ENCODE results near the gene HELZ2.

Gene HELZ2

DNA sequence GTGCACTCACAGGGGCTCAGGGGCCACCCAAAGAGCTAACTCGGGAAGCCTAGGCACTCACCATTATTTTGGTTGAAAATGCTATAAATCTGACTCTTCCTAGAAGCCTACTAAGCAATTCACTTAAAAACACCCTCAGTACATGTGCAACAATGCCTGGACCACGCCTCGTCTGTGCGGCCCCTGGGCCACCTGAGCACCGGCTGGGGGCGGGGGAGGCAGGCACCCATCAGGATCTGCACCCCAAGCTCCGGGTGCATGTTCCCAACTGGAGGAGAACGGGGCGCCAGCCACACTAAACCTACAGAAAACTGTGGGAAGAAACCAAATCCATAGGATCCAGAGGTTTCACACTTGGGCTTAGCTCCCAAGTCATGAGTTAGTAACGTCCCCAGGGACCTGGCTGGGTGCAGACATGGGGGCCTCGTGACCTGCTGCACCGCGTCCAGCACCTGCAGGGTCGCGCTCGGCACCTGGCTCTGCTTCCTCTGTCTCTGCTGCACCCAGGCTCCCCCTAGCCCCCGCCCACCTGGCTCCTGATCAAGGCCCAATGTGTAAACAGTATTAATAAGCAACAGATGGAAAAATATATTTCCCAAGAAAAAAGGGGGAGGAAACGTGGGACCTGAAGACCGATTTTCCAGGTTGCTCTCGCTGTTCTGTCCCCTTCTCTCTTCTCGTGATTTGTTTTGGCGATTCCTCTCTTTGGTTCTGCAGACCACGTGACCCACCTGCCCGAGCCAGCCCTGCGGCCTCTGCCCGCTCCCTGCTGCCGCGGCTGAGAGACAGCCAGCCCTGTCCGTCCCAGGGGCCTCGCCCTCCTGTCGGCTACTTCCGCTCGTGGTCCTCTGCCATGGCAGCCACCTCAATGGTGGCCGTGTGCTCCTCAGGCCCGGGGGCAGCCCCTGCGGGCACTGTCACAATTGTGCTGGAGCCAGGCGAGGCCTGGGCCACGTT lies 15.5 kb upstream of the HELZ2 start:
- H3K36me3 ChIP-seq: peaks cover 38% of the 10 kb centered on the region
- no peak for DNase-seq
- TF ChIP-seq, protein P1, sequence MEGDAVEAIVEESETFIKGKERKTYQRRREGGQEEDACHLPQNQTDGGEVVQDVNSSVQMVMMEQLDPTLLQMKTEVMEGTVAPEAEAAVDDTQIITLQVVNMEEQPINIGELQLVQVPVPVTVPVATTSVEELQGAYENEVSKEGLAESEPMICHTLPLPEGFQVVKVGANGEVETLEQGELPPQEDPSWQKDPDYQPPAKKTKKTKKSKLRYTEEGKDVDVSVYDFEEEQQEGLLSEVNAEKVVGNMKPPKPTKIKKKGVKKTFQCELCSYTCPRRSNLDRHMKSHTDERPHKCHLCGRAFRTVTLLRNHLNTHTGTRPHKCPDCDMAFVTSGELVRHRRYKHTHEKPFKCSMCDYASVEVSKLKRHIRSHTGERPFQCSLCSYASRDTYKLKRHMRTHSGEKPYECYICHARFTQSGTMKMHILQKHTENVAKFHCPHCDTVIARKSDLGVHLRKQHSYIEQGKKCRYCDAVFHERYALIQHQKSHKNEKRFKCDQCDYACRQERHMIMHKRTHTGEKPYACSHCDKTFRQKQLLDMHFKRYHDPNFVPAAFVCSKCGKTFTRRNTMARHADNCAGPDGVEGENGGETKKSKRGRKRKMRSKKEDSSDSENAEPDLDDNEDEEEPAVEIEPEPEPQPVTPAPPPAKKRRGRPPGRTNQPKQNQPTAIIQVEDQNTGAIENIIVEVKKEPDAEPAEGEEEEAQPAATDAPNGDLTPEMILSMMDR (IDR thresholded peaks at IDR 0.05; ENCODE audit: low read depth, low read length): no peak

GRCh38 chr20:63588641-63589041 lies 14.6 kb upstream of the HELZ2 start:
- H3K27me3 ChIP-seq (ENCODE audit: insufficient read depth, low read depth, severe bottlenecking): no peaks in the 10 kb centered on the region
- no peak overlapping the region for H3K27ac ChIP-seq
- no peak overlapping the region for H3K4me3 ChIP-seq (ENCODE audit: low read depth, low read length)
- H3K36me3 ChIP-seq: peaks cover 38% of the 10 kb centered on the region
- DNase-seq: no peak
- TF ChIP-seq, protein P1 (IDR thresholded peaks at IDR 0.05; ENCODE audit: low read depth, low read length): no peak
- no peaks in the 10 kb centered on the region for H3K9me3 ChIP-seq (ENCODE audit: severe bottlenecking)

More for the DNA sequence above, 15.5 kb upstream of the HELZ2 start:
- Histone ChIP-seq H3K4me3 (ENCODE audit: low read depth, low read length) (no peak overlapping the region), H3K27me3 (ENCODE audit: insufficient read depth, low read depth, severe bottlenecking) (no peaks in the 10 kb centered on the region), H3K27ac (no peak overlapping the region), H3K9me3 (ENCODE audit: severe bottlenecking) (no peaks in the 10 kb centered on the region)

- peaks cover 34% of the 10 kb centered on the region for H3K36me3 ChIP-seq
- H3K9me3 ChIP-seq (ENCODE audit: severe bottlenecking): no peaks in the 10 kb centered on the region
- no peaks in the 10 kb centered on the region for H3K27me3 ChIP-seq (ENCODE audit: insufficient read depth, low read depth, severe bottlenecking)
- no peak overlapping the region for H3K4me3 ChIP-seq (ENCODE audit: low read depth, low read length)
- DNase-seq: peak; percentile 6
- H3K27ac ChIP-seq: no peak overlapping the region
- TF ChIP-seq, protein P1 (IDR thresholded peaks at IDR 0.05; ENCODE audit: low read depth, low read length): no peak
Observed at GRCh38 chr20:63587776-63588591, 13.9 kb upstream of the HELZ2 start.

DNA sequence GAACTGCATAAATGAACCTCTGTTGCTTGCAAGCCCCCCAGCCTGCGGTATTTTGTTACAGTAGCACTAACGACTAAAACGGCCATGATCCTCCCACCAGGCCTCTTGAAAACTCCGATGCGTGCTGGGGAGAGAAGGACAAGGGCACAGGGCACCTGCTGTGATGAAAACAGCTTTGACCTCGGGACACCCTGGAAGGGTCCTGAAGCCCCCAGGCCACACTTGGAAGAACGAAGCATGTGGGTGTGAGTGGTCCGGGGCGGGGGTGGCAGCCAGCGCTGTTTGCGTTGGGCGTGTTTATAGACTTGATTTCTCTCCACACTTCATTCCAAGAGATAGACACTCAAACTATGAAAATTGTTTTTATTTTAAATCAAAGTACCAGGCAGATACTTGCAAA lies 13.2 kb upstream of the HELZ2 start:
- Histone ChIP-seq H3K36me3 (peaks cover 31% of the 10 kb centered on the region), H3K9me3 (ENCODE audit: severe bottlenecking) (no peaks in the 10 kb centered on the region), H3K27ac (no peak overlapping the region), H3K4me3 (ENCODE audit: low read depth, low read length) (no peak overlapping the region), H3K27me3 (ENCODE audit: insufficient read depth, low read depth, severe bottlenecking) (no peaks in the 10 kb centered on the region)
- DNase-seq: no peak
- TF ChIP-seq, protein P1 (IDR thresholded peaks at IDR 0.05; ENCODE audit: low read depth, low read length): no peak

GRCh38 chr20:63586797-63587196 lies 12.8 kb upstream of the HELZ2 start:
- Histone ChIP-seq H3K4me3 (ENCODE audit: low read depth, low read length) (no peak overlapping the region), H3K9me3 (ENCODE audit: severe bottlenecking) (no peaks in the 10 kb centered on the region), H3K27ac (no peak overlapping the region), H3K36me3 (peaks cover 26% of the 10 kb centered on the region), H3K27me3 (ENCODE audit: insufficient read depth, low read depth, severe bottlenecking) (no peaks in the 10 kb centered on the region)
- TF ChIP-seq, protein P1 (IDR thresholded peaks at IDR 0.05; ENCODE audit: low read depth, low read length): no peak
- DNase-seq: no peak
